ENCODE measurements around the gene RCAN1.

The RCAN1 gene

GRCh38 chr21:34510148-34511142 is 104.5 kb downstream of the RCAN1 start:
- DNase-seq (ENCODE audit: low read depth), result no peak
- H3K4me3 ChIP-seq (ENCODE audit: low read depth, low read length), result no peak overlapping the region

GRCh38 chr21:34509151-34509550 is 105.8 kb downstream of the RCAN1 start:
- TF ChIP-seq CTCF (IDR thresholded peaks at IDR 0.05; ENCODE audit: low read depth, low read length, missing control alignments), result peak; percentile 15
- in situ Hi-C loops (cut with HindIII; ENCODE audit: low sequenced_read_pairs), result no loop called here
- no peak for DNase-seq (ENCODE audit: low read depth)
- H3K4me3 ChIP-seq (ENCODE audit: low read depth, low read length), result no peak overlapping the region

More at GRCh38 chr21:34510148-34511142, 104.5 kb downstream of the RCAN1 start:
- peak; percentile 81 for TF ChIP-seq CTCF (IDR thresholded peaks at IDR 0.05; ENCODE audit: low read depth, low read length, missing control alignments)
- in situ Hi-C loops (cut with HindIII; ENCODE audit: low sequenced_read_pairs), result no loop called here

GRCh38 chr21:34504595-34504994 is 110.3 kb downstream of the RCAN1 start:
- no peak for TF ChIP-seq CTCF (IDR thresholded peaks at IDR 0.05; ENCODE audit: low read depth, low read length, missing control alignments)
- in situ Hi-C loops (cut with HindIII; ENCODE audit: low sequenced_read_pairs), result no loop called here
- no peak overlapping the region for H3K4me3 ChIP-seq (ENCODE audit: low read depth, low read length)
- no peak for DNase-seq (ENCODE audit: low read depth)

GRCh38 chr21:34502480-34503106 is 112.3 kb downstream of the RCAN1 start:
- no peak overlapping the region for H3K4me3 ChIP-seq (ENCODE audit: low read depth, low read length)
- in situ Hi-C loops (cut with HindIII; ENCODE audit: low sequenced_read_pairs), result no loop called here
- no peak for TF ChIP-seq CTCF (IDR thresholded peaks at IDR 0.05; ENCODE audit: low read depth, low read length, missing control alignments)
- DNase-seq (ENCODE audit: low read depth), result no peak

GRCh38 chr21:34501716-34502115 is 113.2 kb downstream of the RCAN1 start:
- no peak overlapping the region for H3K4me3 ChIP-seq (ENCODE audit: low read depth, low read length)
- no peak for TF ChIP-seq CTCF (IDR thresholded peaks at IDR 0.05; ENCODE audit: low read depth, low read length, missing control alignments)
- no peak for DNase-seq (ENCODE audit: low read depth)
- in situ Hi-C loops (cut with HindIII; ENCODE audit: low sequenced_read_pairs), result no loop called here

- H3K4me3 ChIP-seq (ENCODE audit: low read depth, low read length), result no peak overlapping the region
- in situ Hi-C loops (cut with HindIII; ENCODE audit: low sequenced_read_pairs), result no loop called here
- no peak for DNase-seq (ENCODE audit: low read depth)
- no peak for TF ChIP-seq CTCF (IDR thresholded peaks at IDR 0.05; ENCODE audit: low read depth, low read length, missing control alignments)
These were observed 114.7 kb downstream of the RCAN1 start for GRCh38 chr21:34500191-34500590.
